GM12873 (cell line): ENCODE measurements around the gene FAM81A.

Experiments
- TF ChIP-seq, protein P1 (sequence below): IDR thresholded peaks from 2 replicates; pipeline ENCODE4 v1.5.1; 2012; ENCODE audit warnings: low read depth, mild to moderate bottlenecking, moderate library complexity, low read length, control low read depth; ENCODE audit not compliant: insufficient read depth; ENCODE audit errors: missing control alignments

Gene FAM81A

DNA sequence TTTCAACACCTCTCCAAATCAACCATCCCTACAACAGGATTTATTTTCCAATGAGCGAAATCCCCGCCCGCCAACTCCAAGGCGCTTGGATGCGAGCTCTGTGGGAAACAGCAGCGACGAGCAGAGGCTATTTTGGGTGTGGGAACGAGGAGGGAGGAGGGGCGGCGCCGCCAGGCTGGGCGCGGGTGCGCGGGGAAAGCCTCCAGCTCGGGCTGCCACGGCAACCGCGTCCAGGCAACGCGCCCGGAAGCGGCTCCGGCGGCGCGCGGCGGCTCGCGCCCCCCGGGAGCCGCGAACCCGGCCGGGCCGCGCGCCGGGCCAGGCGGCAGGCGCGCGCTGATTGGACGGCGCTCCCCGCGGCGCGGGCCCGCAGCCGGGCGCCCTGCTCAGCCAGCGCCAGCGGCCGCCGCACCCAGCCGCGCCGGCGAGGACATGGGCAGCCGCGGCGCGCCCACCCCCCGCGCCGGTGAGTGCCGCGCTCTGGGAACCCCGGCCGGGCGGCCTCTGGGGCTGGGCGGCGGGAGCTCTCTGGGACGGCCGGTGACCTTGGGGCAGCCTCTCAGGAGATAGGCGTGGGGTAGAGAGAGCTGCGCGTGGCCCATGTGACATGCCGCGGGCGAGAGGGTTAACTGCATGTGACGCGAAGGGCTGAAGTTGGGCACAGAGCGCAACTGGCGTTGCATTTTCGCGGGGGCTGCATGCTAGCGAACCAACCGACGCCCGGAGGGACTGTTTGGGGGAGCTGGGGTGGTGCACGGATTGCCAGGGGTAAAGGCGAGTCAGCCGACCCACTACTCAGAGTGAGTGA, at the start of gene FAM81A:
Gene FAM81A, plus strand, starts transcription at position 370 of the 808 bp plus-strand sequence. CDS start 20,441 bp downstream, outside the sequence.
- TF ChIP-seq, protein P1, sequence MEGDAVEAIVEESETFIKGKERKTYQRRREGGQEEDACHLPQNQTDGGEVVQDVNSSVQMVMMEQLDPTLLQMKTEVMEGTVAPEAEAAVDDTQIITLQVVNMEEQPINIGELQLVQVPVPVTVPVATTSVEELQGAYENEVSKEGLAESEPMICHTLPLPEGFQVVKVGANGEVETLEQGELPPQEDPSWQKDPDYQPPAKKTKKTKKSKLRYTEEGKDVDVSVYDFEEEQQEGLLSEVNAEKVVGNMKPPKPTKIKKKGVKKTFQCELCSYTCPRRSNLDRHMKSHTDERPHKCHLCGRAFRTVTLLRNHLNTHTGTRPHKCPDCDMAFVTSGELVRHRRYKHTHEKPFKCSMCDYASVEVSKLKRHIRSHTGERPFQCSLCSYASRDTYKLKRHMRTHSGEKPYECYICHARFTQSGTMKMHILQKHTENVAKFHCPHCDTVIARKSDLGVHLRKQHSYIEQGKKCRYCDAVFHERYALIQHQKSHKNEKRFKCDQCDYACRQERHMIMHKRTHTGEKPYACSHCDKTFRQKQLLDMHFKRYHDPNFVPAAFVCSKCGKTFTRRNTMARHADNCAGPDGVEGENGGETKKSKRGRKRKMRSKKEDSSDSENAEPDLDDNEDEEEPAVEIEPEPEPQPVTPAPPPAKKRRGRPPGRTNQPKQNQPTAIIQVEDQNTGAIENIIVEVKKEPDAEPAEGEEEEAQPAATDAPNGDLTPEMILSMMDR: no peak

DNA sequence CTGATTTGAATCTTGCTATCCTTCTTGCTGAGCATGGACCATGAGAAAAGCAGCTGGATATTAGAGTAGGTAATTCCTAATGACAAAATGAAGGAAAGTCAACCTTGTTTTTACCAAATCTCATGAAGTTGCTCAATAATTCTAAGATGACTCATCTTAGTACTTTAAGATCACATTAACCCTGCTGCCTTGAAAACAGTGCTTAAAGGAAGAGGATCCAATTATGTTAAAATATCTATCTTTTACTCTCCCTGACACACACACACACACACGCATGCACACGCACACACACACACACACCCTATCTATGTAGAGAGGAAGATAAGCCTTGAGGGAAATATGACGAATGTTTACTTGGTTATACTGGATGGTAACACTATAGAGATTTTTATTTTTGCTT, 49.3 kb upstream of the FAM81A start:
- TF ChIP-seq, protein P1: no peak

- TF ChIP-seq, protein P1: no peak
Observed at GRCh38 chr15:59392299-59392698, 45.7 kb upstream of the FAM81A start.

- TF ChIP-seq, protein P1: no peak
Observed at GRCh38 chr15:59394166-59394661, 43.8 kb upstream of the FAM81A start.

DNA sequence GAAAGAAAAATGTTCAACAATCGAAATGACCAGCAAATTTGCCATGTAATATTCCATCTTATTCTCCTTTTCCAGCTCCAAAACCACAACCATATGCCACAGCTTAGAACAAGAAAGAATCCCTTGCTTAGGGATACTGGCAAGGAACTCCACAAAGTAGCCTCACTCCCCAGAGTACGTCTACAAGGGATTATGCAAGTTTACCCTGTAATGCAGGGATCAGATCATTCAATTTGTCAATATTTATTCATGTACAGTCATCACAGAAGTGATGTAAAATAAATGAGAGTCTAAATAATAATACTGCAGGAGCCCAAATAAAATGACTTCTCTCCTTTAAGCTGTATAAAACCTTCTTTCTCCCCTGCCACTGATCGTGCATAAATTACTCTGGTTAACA, 41.8 kb upstream of the FAM81A start:
- TF ChIP-seq, protein P1: no peak

- TF ChIP-seq, protein P1: no peak
Observed at GRCh38 chr15:59396679-59397078, 41.3 kb upstream of the FAM81A start.

- TF ChIP-seq, protein P1: no peak
Observed at GRCh38 chr15:59398220-59398619, 39.8 kb upstream of the FAM81A start.
